K562 (cell line): ENCODE measurements around the gene DIPK2A. TPM values are rescaled to one million over a fixed set of nuclear protein-coding genes. Genes with fewer than 3 reads are reported as not detected.

Experiments
- ATAC-seq: fragments of 200-7000 bp; cut with Tn5 transposase; 3 replicates; pipeline ENCODE4 v1.9.1; 2020; ENCODE audit warnings: moderate library complexity
- BruUV-seq: library from RNA; stranded (reverse); fragments of 400-500 nt; replicated peaks from 2 replicates; lab custom pipeline; 2021; lab: Mats Ljungman, UMichigan
- CTCF ChIA-PET: fragments of 300-600 bp; formaldehyde crosslinking; extraction: SDS; loops from one replicate; lab custom pipeline; 2021; ENCODE audit warnings: low intra/inter-chr PET ratio; lab: Yijun Ruan, JAX
- POLR2A ChIA-PET: fragments of 300-600, 350-650 bp; sonication (Branson Sonifier 250); formaldehyde crosslinking; extraction: SDS; loops from one replicate; lab custom pipeline; 2021; ENCODE audit warnings: antibody characterized with exemption, inconsistent platforms; lab: Yijun Ruan, JAX
- DNase-seq, 4 experiments: peaks; one replicate each; pipeline versions ENCODE4 v3.0.0 to v3.0.0-alpha.2; 2011 to 2018; ENCODE audit warnings: low spot score in 3 of 4, mixed read lengths in 3 of 4; ENCODE audit errors: extremely low read depth in 1 of 4
- FAIRE-seq: peaks from 2 replicates; lab custom pipeline; 2011; peaks lifted over from hg19 to GRCh38; lab: Jason Lieb, UNC
- H2AFZ ChIP-seq: 2 replicates; pipeline ENCODE4 v1.6.0; 2011; ENCODE audit warnings: low read depth, low read length, control low read depth, inconsistent platforms
- H3K27ac ChIP-seq: fragments of 200-600 bp; 3 replicates; pipeline ENCODE4 v1.8.0; 2011; ENCODE audit warnings: low read depth, mild to moderate bottlenecking, control low read depth, inconsistent platforms, low read length, moderate library complexity, mixed read lengths; ENCODE audit errors: extremely low read depth
- H3K27me3 ChIP-seq, 2 experiments: fragments of 300-600 bp in 1 of 2; 2 replicates in 1 of 2; 3 replicates in 1 of 2; pipeline versions ENCODE4 v1.6.0 to v1.8.0; 2011; ENCODE audit warnings: inconsistent platforms in 2 of 2, low read length in 2 of 2, mild to moderate bottlenecking in 1 of 2, mixed read lengths in 1 of 2, moderate library complexity in 1 of 2; ENCODE audit not compliant: control insufficient read depth in 2 of 2, insufficient read depth in 2 of 2
- H3K36me3 ChIP-seq: fragments of 300-600 bp; 3 replicates; pipeline ENCODE4 v1.8.0; 2011; ENCODE audit warnings: mild to moderate bottlenecking, low read length, inconsistent platforms; ENCODE audit not compliant: control insufficient read depth, insufficient read depth
- H3K4me1 ChIP-seq, 2 experiments: fragments of 200-600 bp in 1 of 2; replicated peaks in 1 of 2; 2 replicates in 1 of 2; 3 replicates in 1 of 2; pipeline versions ENCODE4 v1.5.1 to v1.8.0; 2011; ENCODE audit warnings: inconsistent platforms in 2 of 2, low read length in 2 of 2, mild to moderate bottlenecking in 1 of 2, mixed read lengths in 1 of 2, moderate library complexity in 1 of 2; ENCODE audit not compliant: control insufficient read depth in 2 of 2, insufficient read depth in 2 of 2
- H3K4me2 ChIP-seq: 2 replicates; pipeline ENCODE4 v1.6.1; 2011; ENCODE audit warnings: low read length, control low read depth, inconsistent platforms, mixed read lengths; ENCODE audit not compliant: insufficient read depth
- H3K4me3 ChIP-seq: fragments of 200-600 bp; sonication (generic), shearing (Covaris generic); 2 replicates; pipeline ENCODE4 v1.5.1; 2016; ENCODE audit warnings: control low read depth, inconsistent platforms
- H3K79me2 ChIP-seq: fragments of 200-600 bp; 3 replicates; pipeline ENCODE4 v1.8.0; 2011; ENCODE audit warnings: low read length, inconsistent platforms; ENCODE audit not compliant: control insufficient read depth, insufficient read depth
- H3K9ac ChIP-seq, 2 experiments: 2 replicates each; pipeline versions ENCODE4 v1.6.0 to v1.6.1; 2011; ENCODE audit warnings: low read depth in 2 of 2, low read length in 2 of 2, control low read depth in 1 of 2, inconsistent platforms in 1 of 2, mild to moderate bottlenecking in 1 of 2, mixed read lengths in 1 of 2; ENCODE audit not compliant: insufficient read depth in 1 of 2
- H3K9me1 ChIP-seq: one replicate; pipeline ENCODE4 v1.6.0; 2011; ENCODE audit warnings: inconsistent platforms, mild to moderate bottlenecking, low read length, moderate library complexity; ENCODE audit not compliant: control insufficient read depth, insufficient read depth
- H3K9me3 ChIP-seq: replicated peaks from 2 replicates; pipeline ENCODE4 v1.5.1; 2011; ENCODE audit warnings: low read depth, low read length, inconsistent platforms; ENCODE audit not compliant: control insufficient read depth, insufficient read depth
- H4K20me1 ChIP-seq: replicated peaks from 2 replicates; pipeline ENCODE4 v1.6.1; 2011; ENCODE audit warnings: low read length, inconsistent platforms, mixed read lengths; ENCODE audit not compliant: control insufficient read depth, insufficient read depth
- BCL6 ChIP-seq: fragments of 250-450 bp; sonication (Bioruptor Pico); IDR thresholded peaks from 2 replicates; pipeline ENCODE4 v1.4.0; 2020
- HOXB6 ChIP-seq: fragments of 250-450 bp; sonication (Bioruptor Pico); IDR thresholded peaks from 2 replicates; pipeline ENCODE4 v1.5.1; 2022; ENCODE audit warnings: mild to moderate bottlenecking, borderline replicate concordance
- NFIC ChIP-seq: fragments of 450-650 bp; IDR thresholded peaks from 2 replicates; pipeline ENCODE4 v1.6.1; 2017; ENCODE audit warnings: mild to moderate bottlenecking, inconsistent platforms
- OTX1 ChIP-seq: fragments of 450-650 bp; formaldehyde crosslinking; IDR thresholded peaks from 2 replicates; pipeline ENCODE4 v1.4.0; 2022; ENCODE audit warnings: mild to moderate bottlenecking
- RAD51 ChIP-seq: fragments of 450-650 bp; IDR thresholded peaks from 2 replicates; pipeline ENCODE4 v1.7.1; 2016; ENCODE audit warnings: low read depth, mild to moderate bottlenecking, borderline replicate concordance
- RBM17 ChIP-seq: fragments of 200-400 bp; formaldehyde crosslinking; IDR thresholded peaks from 2 replicates; pipeline ENCODE4 v1.6.1; 2017; ENCODE audit warnings: low read depth, mild to moderate bottlenecking, low read length, borderline replicate concordance
- SMARCC2 ChIP-seq: fragments of 450-650 bp; IDR thresholded peaks from 2 replicates; pipeline ENCODE4 v1.6.1; 2017; ENCODE audit warnings: antibody characterized with exemption, moderate library complexity, mild to moderate bottlenecking, low read depth
- SMARCE1 ChIP-seq: fragments of 450-650 bp; IDR thresholded peaks from 2 replicates; pipeline ENCODE4 v1.7.1; 2016; ENCODE audit warnings: mild to moderate bottlenecking
- STAG1 ChIP-seq: sonication (generic); formaldehyde crosslinking; IDR thresholded peaks from 2 replicates; pipeline ENCODE4 v1.5.0; 2020; ENCODE audit warnings: missing genetic modification reagents, borderline replicate concordance
- XRCC5 ChIP-seq: fragments of 200-400 bp; formaldehyde crosslinking; IDR thresholded peaks from 2 replicates; pipeline ENCODE4 v1.6.1; 2017; ENCODE audit warnings: low read depth, mild to moderate bottlenecking, low read length
- YY1 ChIP-seq, 3 experiments: IDR thresholded peaks; 2 replicates each; pipeline ENCODE4 v1.6.1; 2011; ENCODE audit warnings: low read length in 2 of 3, mild to moderate bottlenecking in 2 of 3, moderate library complexity in 2 of 3, borderline replicate concordance in 1 of 3, control low read depth in 1 of 3, low read depth in 1 of 3; ENCODE audit not compliant: insufficient read depth in 3 of 3, insufficient replicate concordance in 2 of 3, control insufficient read depth in 1 of 3, insufficient read length in 1 of 3; ENCODE audit errors: extremely low read depth in 1 of 3
- ZNF143 ChIP-seq: sonication (generic); formaldehyde crosslinking; IDR thresholded peaks from 2 replicates; pipeline ENCODE4 v1.9.0; 2022; ENCODE audit warnings: mild to moderate bottlenecking, missing genetic modification reagents
- ZNF668 ChIP-seq: fragments of 250-450 bp; sonication (Bioruptor Pico); IDR thresholded peaks from 2 replicates; pipeline ENCODE4 v1.8.0; 2022; ENCODE audit warnings: mild to moderate bottlenecking, inconsistent platforms
- WGBS: fragments of 100-300 bp; shearing (Covaris generic); methylation state at CpG from one replicate; pipeline ENCODE4 v1.1.6; 2016; ENCODE audit warnings: low coverage, mixed read lengths; ENCODE audit not compliant: insufficient coverage; ENCODE audit errors: missing lambda C conversion rate; 5-methylcytosine and 5-hydroxymethylcytosine counted together
- in situ Hi-C: fragments of 300-500 bp; cut with MboI; formaldehyde crosslinking; loops from 4 replicates; pipeline ENCODE4 v1.15.0; 2018; ENCODE audit warnings: inconsistent platforms, mixed read lengths
- intact Hi-C: fragments of 100-400 bp; cut with micrococcal nuclease; formaldehyde crosslinking; loops from 2 replicates; pipeline ENCODE4 v1.14.2; 2022
- polyA plus RNA-seq, 8 experiments: library from polyadenylated mRNA; depleted of rRNA in 4 of 8; stranded (reverse) in 5 of 8; unstranded in 3 of 8; fragments of >200 nt; fragmentation: Nextera tagmentation in 2 of 8; fragmentation: Illumina TruSeq in 1 of 8; extraction: Ambion mirVana in 2 of 8; extraction: Trizol in 1 of 8; gene quantifications; 2 replicates each; pipeline versions ENCODE4 v1.2.1 to v1.2.3, GENCODE V29; 2011 to 2014; ENCODE audit warnings: inconsistent platforms in 1 of 8, missing spikeins in 1 of 8
- total RNA-seq, 7 experiments: library from RNA; depleted of rRNA in 6 of 7; stranded (reverse); fragments of >200 nt in 6 of 7; fragmentation: Illumina TruSeq in 2 of 7; extraction: Trizol in 2 of 7; gene quantifications; 2 replicates each; pipeline versions ENCODE4 v1.2.1 to v1.2.3, GENCODE V29; 2011 to 2021; ENCODE audit warnings: low replicate concordance in 1 of 7
- TF ChIP-seq, protein P1 (sequence below), 2 experiments: fragments of 450-650 bp; formaldehyde crosslinking in 1 of 2; IDR thresholded peaks; 2 replicates each; pipeline versions ENCODE4 v1.4.0 to v1.6.1; 2014 to 2020; ENCODE audit warnings: mild to moderate bottlenecking in 2 of 2, borderline replicate concordance in 1 of 2, low read depth in 1 of 2

DIPK2A gene
- total and polyA plus RNA-seq, 9 of the 15 experiments (the other 6 are each of a cell fraction or from before 2014, with no cell fraction given) = 3.3 to 15.7 (median 7.8) TPM

- TF ChIP-seq ZNF143 (CRISPR knock-in tag) = no peak
Measured at GRCh38 chr3:144015133-144015532, 43.5 kb downstream of the DIPK2A start (continued).

GRCh38 chr3:144018776-144019175 lies 47.2 kb downstream of the DIPK2A start:
- Histone ChIP-seq H3K9ac (no peak overlapping the region), H3K4me3 (no peak overlapping the region), H3K4me2 (no peak overlapping the region), H3K4me1 (peaks cover 0 to 17% of the 10 kb centered on the region in 2 experiments; a peak in 4 of 5 replicates), H4K20me1 (no peaks in the 10 kb centered on the region), H3K9me3 (no peaks in the 10 kb centered on the region), H3K9me1 (no peaks in the 10 kb centered on the region), H2AFZ (no peak overlapping the region), H3K79me2 (no peaks in the 10 kb centered on the region), H3K27ac (no peak overlapping the region), H3K36me3 (no peaks in the 10 kb centered on the region), H3K27me3 (no peaks in the 10 kb centered on the region)
- no TSS peak for BruUV-seq
- ATAC-seq (no peak), FAIRE-seq (no peak), DNase-seq (no peak)
- ChIA-PET CTCF (no interaction called here), POLR2A (no interaction called here)
- 17% methylated on average over 1 of the region's 1 CpG for WGBS
- intact Hi-C loops = loop anchor here (5.0 kb wide), 1 partner anchor 41 kb away; no protein-coding TSS in a partner anchor
- in situ Hi-C loops = no loop called here
- TF ChIP-seq SMARCC2 (no peak), RBM17 (no peak), RAD51 (no peak), ZNF668 (no peak), BCL6 (CRISPR knock-in tag) (no peak), XRCC5 (no peak), STAG1 (no peak), YY1 (IDR thresholded peaks at IDR 0.05; ENCODE audit: borderline replicate concordance in 1 of 3, control insufficient read depth in 1 of 3, extremely low read depth in 1 of 3, insufficient read depth in 3 of 3, insufficient read length in 1 of 3, insufficient replicate concordance in 2 of 3, low read depth in 1 of 3, low read length in 2 of 3) (no peak), SMARCE1 (no peak), HOXB6 (CRISPR knock-in tag) (no peak), OTX1 (CRISPR knock-in tag) (no peak), NFIC (no peak)
- TF ChIP-seq, protein P1, sequence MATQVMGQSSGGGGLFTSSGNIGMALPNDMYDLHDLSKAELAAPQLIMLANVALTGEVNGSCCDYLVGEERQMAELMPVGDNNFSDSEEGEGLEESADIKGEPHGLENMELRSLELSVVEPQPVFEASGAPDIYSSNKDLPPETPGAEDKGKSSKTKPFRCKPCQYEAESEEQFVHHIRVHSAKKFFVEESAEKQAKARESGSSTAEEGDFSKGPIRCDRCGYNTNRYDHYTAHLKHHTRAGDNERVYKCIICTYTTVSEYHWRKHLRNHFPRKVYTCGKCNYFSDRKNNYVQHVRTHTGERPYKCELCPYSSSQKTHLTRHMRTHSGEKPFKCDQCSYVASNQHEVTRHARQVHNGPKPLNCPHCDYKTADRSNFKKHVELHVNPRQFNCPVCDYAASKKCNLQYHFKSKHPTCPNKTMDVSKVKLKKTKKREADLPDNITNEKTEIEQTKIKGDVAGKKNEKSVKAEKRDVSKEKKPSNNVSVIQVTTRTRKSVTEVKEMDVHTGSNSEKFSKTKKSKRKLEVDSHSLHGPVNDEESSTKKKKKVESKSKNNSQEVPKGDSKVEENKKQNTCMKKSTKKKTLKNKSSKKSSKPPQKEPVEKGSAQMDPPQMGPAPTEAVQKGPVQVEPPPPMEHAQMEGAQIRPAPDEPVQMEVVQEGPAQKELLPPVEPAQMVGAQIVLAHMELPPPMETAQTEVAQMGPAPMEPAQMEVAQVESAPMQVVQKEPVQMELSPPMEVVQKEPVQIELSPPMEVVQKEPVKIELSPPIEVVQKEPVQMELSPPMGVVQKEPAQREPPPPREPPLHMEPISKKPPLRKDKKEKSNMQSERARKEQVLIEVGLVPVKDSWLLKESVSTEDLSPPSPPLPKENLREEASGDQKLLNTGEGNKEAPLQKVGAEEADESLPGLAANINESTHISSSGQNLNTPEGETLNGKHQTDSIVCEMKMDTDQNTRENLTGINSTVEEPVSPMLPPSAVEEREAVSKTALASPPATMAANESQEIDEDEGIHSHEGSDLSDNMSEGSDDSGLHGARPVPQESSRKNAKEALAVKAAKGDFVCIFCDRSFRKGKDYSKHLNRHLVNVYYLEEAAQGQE (IDR thresholded peaks at IDR 0.05; ENCODE audit: borderline replicate concordance) = no peak
- TF ChIP-seq, protein P1 (CRISPR knock-in tag; IDR thresholded peaks at IDR 0.05; ENCODE audit: low read depth) = no peak
